Renal pelvis (tissue), 12 donors: Measurements from ENCODE around the gene ATP5F1D. TPM values are rescaled to one million over a fixed set of nuclear protein-coding genes. Genes with fewer than 3 reads are reported as not detected.
A peak's percentile ranks its signal among the peaks of the same experiment; 100 is the strongest.
"Not testable (repeated sequence)": the region's sequence is repeated elsewhere in the genome, so short reads cannot be mapped to it uniquely, and the experiment has no call there.

Source experiments
- DNase-seq: peaks from one replicate; pipeline ENCODE4 v3.0.0-alpha.2; 2013
- long read RNA-seq, 16 experiments: transcript quantifications; one replicate each; lab custom pipeline, GENCODE V29; 2026
- polyA plus RNA-seq, 3 donors: library from polyadenylated mRNA; unstranded; fragments of 120-200 nt; gene quantifications; one replicate each; pipeline ENCODE4 v1.2.1, GENCODE V29; 2013; ENCODE audit not compliant: insufficient read length in 3 of 3

The ATP5F1D gene
- polyA plus RNA-seq = 100 to 1,000 TPM; 119 to 152 (median 149) TPM
- long read RNA-seq, donor 1, transcript ATP5F1D-202 (5 exons, 704 nt) = major isoform, 125 of 165 reads
- long read RNA-seq, donor 1, transcript ATP5F1D-201 (4 exons, 997 nt) = minor isoform, 33 of 165 reads
- long read RNA-seq, donor 1, partial matches to known transcripts = 0 of 165 reads
- long read RNA-seq, donor 1, other reads (novel, unspliced or antisense) = 0 of 165 reads
- long read RNA-seq, donor 2, transcript ATP5F1D-201 (4 exons, 997 nt) = minor isoform, 58 of 184 reads
- long read RNA-seq, donor 2, transcript ATP5F1D-202 (5 exons, 704 nt) = major isoform, 119 of 184 reads
- long read RNA-seq, donor 2, partial matches to known transcripts = 5 of 184 reads
- long read RNA-seq, donor 2, other reads (novel, unspliced or antisense) = 0 of 184 reads
- long read RNA-seq, donor 3, transcript ATP5F1D-208 (1 exons, 1,587 nt) = minor isoform, 5 of 151 reads
- long read RNA-seq, donor 3, transcript ATP5F1D-202 (5 exons, 704 nt) = major isoform, 87 of 151 reads
- long read RNA-seq, donor 3, transcript ATP5F1D-201 (4 exons, 997 nt) = minor isoform, 50 of 151 reads
- long read RNA-seq, donor 3, partial matches to known transcripts = 0 of 151 reads
- long read RNA-seq, donor 3, other reads (novel, unspliced or antisense) = 0 of 151 reads
- long read RNA-seq, donor 4, transcript ATP5F1D-205 (4 exons, 1,144 nt) = minor isoform, 6 of 198 reads
- long read RNA-seq, donor 4, transcript ATP5F1D-201 (4 exons, 997 nt) = minor isoform, 53 of 198 reads
- long read RNA-seq, donor 4, transcript ATP5F1D-202 (5 exons, 704 nt) = major isoform, 132 of 198 reads
- long read RNA-seq, donor 4, partial matches to known transcripts = 0 of 198 reads
- long read RNA-seq, donor 4, other reads (novel, unspliced or antisense) = 0 of 198 reads
- long read RNA-seq, donor 5, transcript ATP5F1D-201 (4 exons, 997 nt) = minor isoform, 20 of 98 reads
- long read RNA-seq, donor 5, transcript ATP5F1D-202 (5 exons, 704 nt) = major isoform, 74 of 98 reads
- long read RNA-seq, donor 5, partial matches to known transcripts = 0 of 98 reads
- long read RNA-seq, donor 5, other reads (novel, unspliced or antisense) = 0 of 98 reads
- long read RNA-seq, donor 6, transcript ATP5F1D-201 (4 exons, 997 nt) = minor isoform, 39 of 156 reads
- long read RNA-seq, donor 6, transcript ATP5F1D-202 (5 exons, 704 nt) = major isoform, 110 of 156 reads
- long read RNA-seq, donor 6, partial matches to known transcripts = 0 of 156 reads
- long read RNA-seq, donor 6, other reads (novel, unspliced or antisense) = 0 of 156 reads
- long read RNA-seq, donor 7, transcript ATP5F1D-201 (4 exons, 997 nt) = minor isoform, 56 of 244 reads
- long read RNA-seq, donor 7, transcript ATP5F1D-202 (5 exons, 704 nt) = major isoform, 154 of 244 reads
- long read RNA-seq, donor 7, transcript ATP5F1D-205 (4 exons, 1,144 nt) = minor isoform, 5 of 244 reads
- long read RNA-seq, donor 7, transcript ATP5F1D-209 (3 exons, 343 nt) = minor isoform, 8 of 244 reads
- long read RNA-seq, donor 7, partial matches to known transcripts = 15 of 244 reads
- long read RNA-seq, donor 7, other reads (novel, unspliced or antisense) = 0 of 244 reads
- long read RNA-seq, donor 8, transcript ATP5F1D-202 (5 exons, 704 nt) = major isoform, 42 of 65 reads
- long read RNA-seq, donor 8, transcript ATP5F1D-201 (4 exons, 997 nt) = minor isoform, 19 of 65 reads
- long read RNA-seq, donor 8, partial matches to known transcripts = 0 of 65 reads
- long read RNA-seq, donor 8, other reads (novel, unspliced or antisense) = 0 of 65 reads
- long read RNA-seq, donor 9, transcript ATP5F1D-202 (5 exons, 704 nt) = major isoform, 138 of 217 reads
- long read RNA-seq, donor 9, transcript ATP5F1D-201 (4 exons, 997 nt) = minor isoform, 50 of 217 reads
- long read RNA-seq, donor 9, transcript ATP5F1D-205 (4 exons, 1,144 nt) = minor isoform, 8 of 217 reads
- long read RNA-seq, donor 9, partial matches to known transcripts = 13 of 217 reads
- long read RNA-seq, donor 9, other reads (novel, unspliced or antisense) = 0 of 217 reads
- long read RNA-seq, donor 10, transcript ATP5F1D-201 (4 exons, 997 nt) = minor isoform, 41 of 139 reads
- long read RNA-seq, donor 10, transcript ATP5F1D-203 (3 exons, 1,393 nt) = minor isoform, 6 of 139 reads
- long read RNA-seq, donor 10, transcript ATP5F1D-202 (5 exons, 704 nt) = major isoform, 85 of 139 reads
- long read RNA-seq, donor 10, partial matches to known transcripts = 0 of 139 reads
- long read RNA-seq, donor 10, other reads (novel, unspliced or antisense) = 0 of 139 reads
- long read RNA-seq, donor 11, transcript ATP5F1D-201 (4 exons, 997 nt) = minor isoform, 41 of 146 reads
- long read RNA-seq, donor 11, transcript ATP5F1D-202 (5 exons, 704 nt) = major isoform, 99 of 146 reads
- long read RNA-seq, donor 11, partial matches to known transcripts = 0 of 146 reads
- long read RNA-seq, donor 11, other reads (novel, unspliced or antisense) = 0 of 146 reads
- long read RNA-seq, donor 12, transcript ATP5F1D-202 (5 exons, 704 nt) = major isoform, 117 of 187 reads
- long read RNA-seq, donor 12, transcript ATP5F1D-201 (4 exons, 997 nt) = minor isoform, 58 of 187 reads
- long read RNA-seq, donor 12, partial matches to known transcripts = 5 of 187 reads
- long read RNA-seq, donor 12, other reads (novel, unspliced or antisense) = 0 of 187 reads
- long read RNA-seq, donor 13, transcript ATP5F1D-202 (5 exons, 704 nt) = major isoform, 68 of 103 reads
- long read RNA-seq, donor 13, transcript ATP5F1D-201 (4 exons, 997 nt) = minor isoform, 26 of 103 reads
- long read RNA-seq, donor 13, partial matches to known transcripts = 0 of 103 reads
- long read RNA-seq, donor 13, other reads (novel, unspliced or antisense) = 0 of 103 reads
- long read RNA-seq, donor 14 = 0 reads
- long read RNA-seq, donor 15 = 0 reads
- long read RNA-seq, donor 16, transcript ATP5F1D-202 (5 exons, 704 nt) = major isoform, 112 of 182 reads
- long read RNA-seq, donor 16, transcript ATP5F1D-201 (4 exons, 997 nt) = minor isoform, 54 of 182 reads
- long read RNA-seq, donor 16, partial matches to known transcripts = 6 of 182 reads
- long read RNA-seq, donor 16, other reads (novel, unspliced or antisense) = 0 of 182 reads

GRCh38 chr19:1241417-1242095 lies at the start of gene ATP5F1D:
Gene ATP5F1D, plus strand, starts transcription at chr19:1241751. Its CDS starts 100 bp downstream, at chr19:1241851.
- peak; percentile 91 for DNase-seq

GRCh38 chr19:1199531-1199930 lies 42.0 kb upstream of the ATP5F1D start:
- DNase-seq = no peak

GRCh38 chr19:1200614-1201013 lies 40.9 kb upstream of the ATP5F1D start:
- not testable (repeated sequence) for DNase-seq

- DNase-seq = peak; percentile 97
These were observed 36.1 kb upstream of the ATP5F1D start, which contains the start of gene STK11 for GRCh38 chr19:1205114-1206099. Gene STK11, plus strand, starts transcription at chr19:1205778. Its CDS starts 1,136 bp downstream, at chr19:1206914.

GRCh38 chr19:1206150-1206863 lies 35.2 kb upstream of the ATP5F1D start:
- DNase-seq = no peak

- DNase-seq = no peak
These were observed 34.6 kb upstream of the ATP5F1D start for GRCh38 chr19:1206864-1207450.

GRCh38 chr19:1208830-1209229 lies 32.7 kb upstream of the ATP5F1D start:
- DNase-seq = not testable (repeated sequence)

- no peak for DNase-seq
These were observed 31.4 kb upstream of the ATP5F1D start for GRCh38 chr19:1210227-1210538.

GRCh38 chr19:1211494-1212234 lies 29.9 kb upstream of the ATP5F1D start:
- DNase-seq = peak; percentile 65

- peak; percentile 42 for DNase-seq
These were observed 27.9 kb upstream of the ATP5F1D start for GRCh38 chr19:1213391-1214286.

GRCh38 chr19:1214299-1214861 lies 27.2 kb upstream of the ATP5F1D start:
- DNase-seq = no peak
